GM23338 (cell line): ENCODE data around the gene ABCC5.

Source experiments
- CTCF ChIP-seq, 2 experiments: fragments of 200-600 bp in 1 of 2; sonication (generic) in 1 of 2; conservative IDR thresholded peaks; 2 replicates each; pipeline versions ENCODE4 v1.5.1 to v1.6.1; 2016 to 2017; ENCODE audit warnings: antibody characterized with exemption in 2 of 2, low read depth in 2 of 2, mild to moderate bottlenecking in 2 of 2, moderate library complexity in 1 of 2
- EZH2phosphoT487 ChIP-seq: fragments of 200-600 bp; sonication (generic); IDR thresholded peaks from one replicate; pipeline ENCODE4 v1.8.1; 2018; ENCODE audit warnings: antibody characterized with exemption; ENCODE audit not compliant: unreplicated experiment
- ZNF331 ChIP-seq: fragments of 250-450 bp; sonication (Bioruptor Pico); IDR thresholded peaks from 2 replicates; pipeline ENCODE4 v1.5.0; 2020; ENCODE audit warnings: low read depth, mild to moderate bottlenecking, moderate library complexity

DNA sequence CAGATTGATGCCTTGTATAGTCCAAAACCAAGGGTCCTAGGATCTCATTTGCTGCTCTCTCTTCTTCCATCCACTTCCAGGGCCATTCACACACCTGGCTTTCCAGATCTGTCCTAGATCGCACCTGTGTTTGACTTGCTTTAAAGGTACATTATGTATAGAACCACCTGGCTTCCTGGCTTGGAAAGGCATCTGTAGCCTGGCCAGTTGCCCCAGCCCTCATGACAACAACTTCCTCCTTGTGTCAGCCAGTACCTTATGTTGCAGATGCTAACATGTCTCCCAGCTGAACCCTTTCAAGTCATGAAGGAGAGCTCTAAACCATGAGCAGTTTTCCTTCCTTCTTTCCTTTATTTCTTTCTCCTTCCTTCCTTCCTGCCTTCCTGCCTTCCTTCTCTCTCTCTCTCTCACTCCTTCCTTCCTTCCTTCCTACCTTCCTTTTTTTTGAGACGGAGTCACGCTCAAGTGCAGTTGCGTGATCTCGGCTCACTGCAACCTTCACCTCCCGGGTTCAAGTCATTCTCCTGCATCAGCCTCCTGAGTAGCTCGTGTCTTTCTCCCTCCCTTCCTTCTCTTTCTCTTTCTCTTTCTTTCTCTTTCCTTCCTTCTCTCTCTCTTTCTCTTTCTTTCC is 32.6 kb upstream of the ABCC5 start:
- TF ChIP-seq CTCF (conservative IDR thresholded peaks at IDR 0.05; ENCODE audit: low read depth in 2 of 2): no peak
- no peak for TF ChIP-seq ZNF331
- no peak for TF ChIP-seq EZH2phosphoT487
